ENCODE data around the gene ELAVL1.

DNA sequence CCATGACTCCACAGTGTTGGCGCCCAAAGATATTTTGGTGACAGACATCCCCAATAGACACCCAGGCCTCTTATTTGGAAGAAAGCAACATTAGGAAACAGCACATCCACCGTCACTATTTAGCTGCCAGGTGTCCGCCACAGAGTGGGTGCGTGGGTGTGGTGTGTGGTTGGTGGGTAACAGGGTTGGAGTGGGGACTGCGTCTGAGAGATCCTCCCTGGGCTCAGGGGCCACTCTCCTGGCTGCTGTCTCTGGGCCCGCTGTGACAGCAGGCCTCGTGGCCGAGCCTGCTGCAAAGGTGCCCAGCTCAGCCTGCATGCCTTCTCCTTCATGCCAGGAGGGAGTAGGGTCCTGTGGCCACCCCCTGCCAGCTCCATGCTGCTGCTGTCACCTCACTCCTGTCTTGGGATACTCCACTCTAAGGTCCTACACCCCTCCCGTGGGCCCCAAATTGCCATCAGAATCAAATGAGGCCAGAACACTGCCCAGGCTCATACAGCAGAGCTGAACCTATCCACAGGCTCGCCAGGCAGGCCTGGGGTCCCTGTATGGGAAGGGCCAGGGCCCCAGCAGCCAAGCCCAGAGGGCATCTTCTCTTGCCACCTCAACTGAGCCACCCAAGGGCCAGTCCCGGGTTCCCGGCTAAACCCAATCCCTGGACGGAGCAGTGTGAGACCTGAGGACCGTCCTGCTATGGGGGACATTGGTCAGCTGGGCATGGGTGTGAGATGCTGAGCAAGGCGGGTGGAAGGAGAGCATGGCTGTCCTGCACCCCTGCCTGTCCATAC lies 37.2 kb downstream of the ELAVL1 start:
- TF ChIP-seq, protein P1, sequence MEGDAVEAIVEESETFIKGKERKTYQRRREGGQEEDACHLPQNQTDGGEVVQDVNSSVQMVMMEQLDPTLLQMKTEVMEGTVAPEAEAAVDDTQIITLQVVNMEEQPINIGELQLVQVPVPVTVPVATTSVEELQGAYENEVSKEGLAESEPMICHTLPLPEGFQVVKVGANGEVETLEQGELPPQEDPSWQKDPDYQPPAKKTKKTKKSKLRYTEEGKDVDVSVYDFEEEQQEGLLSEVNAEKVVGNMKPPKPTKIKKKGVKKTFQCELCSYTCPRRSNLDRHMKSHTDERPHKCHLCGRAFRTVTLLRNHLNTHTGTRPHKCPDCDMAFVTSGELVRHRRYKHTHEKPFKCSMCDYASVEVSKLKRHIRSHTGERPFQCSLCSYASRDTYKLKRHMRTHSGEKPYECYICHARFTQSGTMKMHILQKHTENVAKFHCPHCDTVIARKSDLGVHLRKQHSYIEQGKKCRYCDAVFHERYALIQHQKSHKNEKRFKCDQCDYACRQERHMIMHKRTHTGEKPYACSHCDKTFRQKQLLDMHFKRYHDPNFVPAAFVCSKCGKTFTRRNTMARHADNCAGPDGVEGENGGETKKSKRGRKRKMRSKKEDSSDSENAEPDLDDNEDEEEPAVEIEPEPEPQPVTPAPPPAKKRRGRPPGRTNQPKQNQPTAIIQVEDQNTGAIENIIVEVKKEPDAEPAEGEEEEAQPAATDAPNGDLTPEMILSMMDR (IDR thresholded peaks at IDR 0.05), result no peak
- TF ChIP-seq POLR2A (IDR thresholded peaks at IDR 0.05), result no peak
